Stimulated activated naive CD4-positive, alpha-beta T cell (primary cell): Measurements from ENCODE around the gene B3GNT3.

Experiments used
- DNase-seq, 6 experiments: peaks; one replicate each; lab custom pipeline; 2025; lab: John Stamatoyannopoulos, UW

The B3GNT3 gene, protein sequence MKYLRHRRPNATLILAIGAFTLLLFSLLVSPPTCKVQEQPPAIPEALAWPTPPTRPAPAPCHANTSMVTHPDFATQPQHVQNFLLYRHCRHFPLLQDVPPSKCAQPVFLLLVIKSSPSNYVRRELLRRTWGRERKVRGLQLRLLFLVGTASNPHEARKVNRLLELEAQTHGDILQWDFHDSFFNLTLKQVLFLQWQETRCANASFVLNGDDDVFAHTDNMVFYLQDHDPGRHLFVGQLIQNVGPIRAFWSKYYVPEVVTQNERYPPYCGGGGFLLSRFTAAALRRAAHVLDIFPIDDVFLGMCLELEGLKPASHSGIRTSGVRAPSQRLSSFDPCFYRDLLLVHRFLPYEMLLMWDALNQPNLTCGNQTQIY

DNA sequence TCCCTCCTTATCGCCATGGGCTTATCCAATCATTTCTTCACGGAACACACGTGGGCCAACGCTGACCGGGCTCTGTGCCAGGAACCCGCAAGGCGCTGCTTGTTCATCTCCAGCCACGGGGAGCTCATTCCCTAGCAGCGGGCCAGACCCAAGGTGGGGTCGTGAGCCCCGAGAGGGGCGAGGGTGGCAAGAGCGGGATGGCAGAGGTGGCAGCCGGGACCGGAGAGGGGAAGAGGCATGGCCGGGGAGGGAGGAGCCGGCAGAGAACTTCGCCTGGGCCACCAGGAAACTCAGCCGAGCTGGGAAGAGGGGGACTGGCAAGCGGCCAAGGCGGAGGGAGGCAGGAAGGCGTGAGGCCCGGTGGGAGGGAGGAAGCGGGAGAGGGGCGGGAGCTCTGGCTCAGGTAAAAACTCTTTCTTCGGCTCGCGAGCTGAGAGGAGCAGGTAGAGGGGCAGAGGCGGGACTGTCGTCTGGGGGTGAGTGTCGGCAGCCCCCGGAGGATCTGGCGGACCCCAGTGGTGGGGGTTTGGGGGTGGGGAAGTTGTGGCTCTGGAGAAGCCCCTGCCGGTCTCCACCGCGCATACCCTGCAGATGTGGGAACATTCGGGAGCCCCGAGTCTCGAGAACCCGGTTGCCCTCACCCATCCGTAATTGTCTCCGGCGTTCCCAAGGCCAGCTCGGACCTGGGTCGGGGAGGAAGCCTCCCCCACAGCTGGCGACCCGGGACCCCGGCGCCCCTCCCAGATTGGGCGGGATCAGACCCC lies at the start of gene B3GNT3:
TSS of gene B3GNT3 (plus strand) at position 408 of the 764 bp plus-strand sequence. CDS start 12,670 bp downstream, outside the sequence.
- peak in 4 of 6 experiments; percentile 15 to 50 (median 40) for DNase-seq

DNA sequence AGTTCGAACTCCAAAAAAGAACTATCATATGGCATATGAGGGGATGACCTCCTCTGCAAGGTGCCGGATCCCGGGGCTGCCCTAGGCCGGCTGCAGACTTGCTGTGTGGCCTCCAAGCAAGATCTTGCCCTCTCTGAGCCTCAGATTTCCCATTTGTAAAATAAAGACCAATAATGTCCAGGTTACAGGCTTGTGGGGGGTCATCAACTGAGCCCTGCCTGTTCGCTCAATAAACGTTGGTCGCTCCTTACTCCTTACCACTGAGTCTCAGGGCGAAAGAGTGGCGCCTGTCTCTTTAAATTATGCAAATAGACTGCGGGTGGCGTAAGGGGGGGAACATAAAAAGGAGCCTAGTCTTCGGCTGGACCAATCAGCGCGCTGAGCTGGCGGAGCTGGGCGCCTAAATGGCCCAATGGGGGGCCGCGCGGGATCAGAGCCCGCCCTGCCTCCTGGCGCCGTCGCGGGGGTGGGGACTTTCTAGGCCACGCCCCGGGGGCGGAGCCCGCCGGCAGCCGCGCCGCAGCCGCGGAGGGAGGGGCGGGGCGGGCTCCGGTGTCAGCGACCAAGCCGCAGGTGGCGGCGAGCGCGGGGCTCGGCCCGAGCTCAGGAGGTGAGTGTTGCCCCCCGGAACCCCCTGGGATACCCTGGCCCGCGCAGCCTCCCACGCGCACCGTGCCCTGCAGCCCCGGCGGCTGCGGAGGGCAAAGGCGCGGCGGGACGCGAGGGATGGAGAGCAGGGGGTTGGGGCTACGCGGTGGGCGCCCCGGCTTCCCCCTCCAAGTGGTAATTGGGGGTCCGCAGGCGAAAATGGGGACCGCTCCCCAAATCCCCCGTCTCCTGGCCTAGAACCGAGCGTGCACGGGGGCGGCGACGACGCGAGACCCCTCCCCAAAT lies 47.5 kb upstream of the B3GNT3 start:
- peak; percentile 85 to 94 (median 92) for DNase-seq

DNA sequence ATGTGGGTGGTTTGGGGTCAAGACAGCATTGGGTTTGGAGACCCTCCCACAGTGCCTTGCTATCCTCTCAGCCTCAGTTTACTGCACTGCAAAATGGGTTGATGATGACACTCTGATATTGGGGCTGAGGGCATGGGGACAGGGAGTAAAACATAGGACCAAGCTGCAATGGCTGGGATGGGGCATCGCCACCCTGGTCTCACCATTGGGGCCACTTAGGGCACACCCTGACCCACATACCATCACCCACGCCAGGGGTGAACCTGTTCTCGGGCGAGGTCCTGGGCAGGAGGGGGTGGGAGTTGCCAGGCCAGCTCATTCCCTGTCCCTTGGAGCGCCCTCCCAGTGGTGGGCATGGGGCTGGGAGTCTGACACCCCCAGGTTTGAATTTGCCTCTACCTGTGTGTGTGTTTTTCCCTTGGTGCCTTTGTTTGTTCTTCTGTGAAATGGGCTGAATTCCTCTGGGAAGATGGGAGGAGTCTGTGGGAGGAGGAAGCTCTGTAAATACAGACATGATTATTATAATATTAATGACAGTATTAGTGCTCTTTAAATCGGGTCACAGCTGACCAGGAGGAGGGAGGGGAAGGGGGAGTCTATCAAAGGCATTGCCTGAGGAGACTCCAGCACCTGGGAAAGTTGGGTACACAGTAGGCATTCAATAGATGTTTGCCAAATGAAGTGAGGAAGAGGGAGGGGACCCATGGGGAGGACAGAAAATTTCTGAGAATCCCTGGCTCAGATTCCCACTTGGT lies 45.9 kb upstream of the B3GNT3 start:
- DNase-seq: no peak

DNA sequence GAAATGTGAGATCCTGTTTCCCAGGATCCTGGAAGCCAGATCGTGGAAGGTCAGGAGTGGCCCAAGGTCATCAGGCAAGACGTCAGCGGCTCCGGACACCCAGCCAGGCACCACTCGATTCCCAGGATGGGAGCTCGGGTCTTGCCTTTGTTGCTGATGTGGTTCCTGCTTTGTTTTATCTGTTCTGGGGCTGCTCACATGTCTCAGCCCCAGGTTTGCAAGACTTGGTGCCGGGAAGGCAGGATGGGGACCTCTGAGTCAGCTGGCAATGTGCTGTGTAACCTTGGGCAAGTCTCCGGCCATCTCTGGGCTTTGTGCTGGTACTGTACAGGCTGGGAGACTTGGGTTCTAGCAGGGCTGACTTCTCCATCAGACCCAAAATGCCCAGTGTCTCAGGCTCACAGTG lies 45.0 kb upstream of the B3GNT3 start:
- peak in 1 of 6 experiments; percentile 7 for DNase-seq

DNA sequence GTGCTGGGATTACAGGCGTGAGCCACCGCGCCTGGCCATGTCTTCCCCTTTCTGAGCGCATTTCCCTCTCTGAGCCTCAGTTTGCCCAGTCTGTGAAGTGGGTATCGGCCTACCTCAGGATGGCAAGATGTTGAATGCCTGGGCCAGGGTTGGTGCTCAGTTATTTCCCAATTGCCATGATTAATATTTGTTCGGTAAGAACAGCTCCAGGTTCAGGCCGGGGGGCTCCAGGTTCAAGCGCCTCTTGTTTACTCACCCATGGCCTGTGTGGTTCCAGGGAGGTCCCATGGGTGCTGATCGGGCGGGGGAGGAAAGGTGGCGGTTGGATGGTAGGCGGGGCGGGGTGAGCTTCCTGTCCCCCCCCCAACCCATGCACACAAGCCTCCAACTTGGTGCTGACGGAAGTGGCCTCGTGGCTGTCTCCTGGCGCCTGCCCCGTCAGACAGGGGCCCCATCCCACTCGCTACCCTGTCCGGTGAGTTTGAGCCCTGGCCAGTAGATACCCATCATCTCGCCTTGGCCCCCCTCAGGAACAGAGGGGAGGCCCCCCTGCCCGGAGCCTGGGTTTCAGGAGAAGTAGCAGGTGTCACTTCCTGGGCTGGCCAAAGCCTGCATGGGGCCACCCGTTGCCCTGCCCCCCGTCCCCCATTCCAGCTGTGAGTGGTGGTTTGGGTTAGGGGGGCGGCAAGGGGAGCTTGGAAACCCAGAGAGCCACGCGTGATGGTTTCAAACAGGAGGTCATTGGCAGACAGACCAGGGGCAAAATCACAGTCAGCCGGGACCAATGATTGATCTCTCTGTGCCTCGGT lies 43.6 kb upstream of the B3GNT3 start, which contains the start of gene FCHO1:
TSS of gene FCHO1 (plus strand) at position 375 of the 809 bp plus-strand sequence. CDS start 3,688 bp downstream, outside the sequence.
- peak; percentile 68 to 86 (median 79) for DNase-seq

DNA sequence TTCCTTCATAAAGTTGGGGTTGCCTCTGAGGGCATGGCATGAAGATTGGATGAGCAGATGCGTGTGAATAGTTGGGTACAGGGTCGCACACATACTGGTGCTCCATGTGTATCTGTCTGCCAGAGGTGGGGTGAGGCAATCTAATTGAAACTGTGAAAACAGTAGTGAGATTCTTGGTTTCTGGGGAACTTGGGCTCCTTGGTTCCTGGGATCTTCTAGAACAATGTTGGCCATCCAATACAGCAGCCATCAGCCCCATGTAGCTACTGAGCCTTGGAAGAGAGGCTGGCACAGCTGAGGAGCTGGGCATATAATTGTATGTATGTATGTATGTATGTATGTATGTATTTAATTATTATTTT lies 43.0 kb upstream of the B3GNT3 start:
- DNase-seq: no peak

DNA sequence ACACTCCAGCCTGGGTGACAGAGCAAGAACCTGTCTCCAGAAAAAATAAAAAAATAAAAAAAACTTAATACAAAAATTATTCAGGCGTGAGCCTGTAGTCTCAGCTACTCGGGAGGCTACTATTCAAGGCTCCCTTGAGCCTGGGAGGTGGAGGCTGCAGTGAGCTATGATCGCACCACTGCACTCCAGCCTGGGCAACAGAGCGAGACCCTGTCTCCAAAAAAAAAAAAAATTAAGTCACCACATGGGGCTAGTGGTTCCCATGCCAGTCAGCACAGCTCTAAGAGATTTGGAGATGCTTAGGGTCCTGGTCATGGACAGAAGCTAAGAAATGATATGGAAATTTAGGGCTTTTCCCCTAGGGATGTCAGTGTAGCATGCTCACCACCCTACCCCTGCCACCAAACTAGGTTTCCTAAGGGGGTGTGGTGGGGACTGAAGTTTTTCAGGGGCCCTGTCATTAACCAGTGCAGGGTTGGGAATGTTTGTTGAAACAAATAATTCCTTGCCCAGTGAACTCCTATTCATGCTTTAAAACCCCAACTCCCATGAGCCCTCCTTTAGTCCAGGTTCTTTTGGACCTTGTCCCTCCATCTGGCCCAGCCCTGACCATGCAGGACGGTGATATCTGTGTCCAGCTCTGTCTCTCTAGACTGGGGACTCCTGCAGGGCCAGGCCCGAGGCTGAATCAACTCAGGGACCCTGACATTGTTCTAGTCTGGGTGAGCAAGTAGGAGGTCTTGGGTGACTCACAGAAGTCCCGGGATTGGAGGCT lies 41.9 kb upstream of the B3GNT3 start:
- DNase-seq: no peak

DNA sequence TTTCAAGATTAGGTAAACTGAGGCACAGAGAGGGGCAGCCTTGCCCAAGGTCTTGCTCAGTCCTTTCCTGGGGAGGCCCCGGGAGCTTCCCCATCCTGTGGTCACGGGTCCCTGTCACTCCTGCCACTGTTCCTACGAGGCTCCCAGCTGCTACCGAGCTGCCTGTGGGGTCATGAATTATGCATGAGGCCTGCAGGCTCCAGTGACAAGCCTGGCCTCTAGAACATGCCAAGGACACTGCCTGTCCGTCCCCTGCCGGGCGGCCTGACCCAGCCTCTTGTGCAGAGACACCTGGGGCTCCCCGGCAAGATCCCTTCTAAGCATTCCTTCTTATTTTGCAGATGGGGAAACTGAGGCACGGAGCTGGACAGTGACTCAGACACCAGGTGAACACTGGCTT lies 41.0 kb upstream of the B3GNT3 start:
- no peak for DNase-seq

DNA sequence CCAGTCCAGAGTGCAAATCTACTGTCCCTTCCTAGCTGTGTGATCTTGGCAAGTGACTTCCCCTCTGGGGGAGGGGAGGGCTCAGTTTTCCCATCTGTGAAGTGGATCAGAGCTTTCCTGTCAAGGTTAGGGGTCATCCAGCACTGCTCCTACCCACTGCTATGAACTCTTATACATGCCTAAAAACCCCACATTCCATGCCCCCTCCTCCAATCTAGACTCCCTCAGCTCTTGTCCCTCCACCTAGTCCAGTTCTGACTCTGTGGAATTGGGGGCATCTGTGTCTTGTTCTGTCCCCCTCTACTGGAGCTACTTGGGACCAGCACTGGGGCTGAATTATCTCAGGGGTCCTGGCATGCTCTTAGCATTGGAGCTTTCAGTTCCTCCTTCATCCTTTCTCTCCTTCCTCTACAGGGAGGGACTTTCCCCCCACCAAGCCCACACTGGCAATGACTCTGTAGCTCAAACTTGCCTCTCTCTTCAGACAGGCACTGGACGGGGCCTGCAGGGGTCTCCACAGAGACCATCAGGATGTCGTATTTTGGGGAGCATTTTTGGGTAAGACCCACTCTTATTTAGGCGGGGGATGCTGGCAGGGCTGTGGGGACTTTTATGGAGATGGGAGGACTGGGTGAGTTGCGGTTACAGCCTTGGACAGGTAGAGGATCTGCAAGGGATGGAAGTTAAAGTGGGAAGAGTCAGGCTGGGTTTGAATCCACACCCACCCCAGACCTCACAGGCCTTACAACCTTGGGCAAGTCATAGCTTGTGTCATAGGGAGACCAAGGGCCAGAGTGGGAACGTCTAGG lies 40.1 kb upstream of the B3GNT3 start:
- no peak for DNase-seq

DNA sequence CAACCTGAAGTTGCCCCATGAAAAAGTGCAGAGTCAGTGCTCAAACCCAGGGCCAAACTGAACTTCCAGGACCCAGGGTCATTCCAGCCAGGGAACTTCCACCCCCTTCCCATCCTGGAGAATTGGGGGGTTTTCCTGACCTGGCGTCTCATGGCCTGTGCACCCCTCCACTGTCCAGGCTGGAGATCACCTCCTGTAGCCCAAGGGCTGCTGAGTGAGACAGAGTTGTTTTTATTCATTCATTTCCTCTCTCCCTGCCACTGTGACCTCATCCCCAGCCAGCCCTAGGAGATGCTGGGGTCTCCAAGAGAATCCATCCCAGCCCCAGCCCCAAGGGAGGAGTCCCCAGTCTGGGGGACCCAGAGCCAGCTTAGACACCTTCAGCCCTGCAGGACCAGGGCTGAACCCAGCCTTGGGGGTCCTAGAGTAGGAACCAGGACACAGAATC lies 39.5 kb upstream of the B3GNT3 start:
- DNase-seq: no peak

DNA sequence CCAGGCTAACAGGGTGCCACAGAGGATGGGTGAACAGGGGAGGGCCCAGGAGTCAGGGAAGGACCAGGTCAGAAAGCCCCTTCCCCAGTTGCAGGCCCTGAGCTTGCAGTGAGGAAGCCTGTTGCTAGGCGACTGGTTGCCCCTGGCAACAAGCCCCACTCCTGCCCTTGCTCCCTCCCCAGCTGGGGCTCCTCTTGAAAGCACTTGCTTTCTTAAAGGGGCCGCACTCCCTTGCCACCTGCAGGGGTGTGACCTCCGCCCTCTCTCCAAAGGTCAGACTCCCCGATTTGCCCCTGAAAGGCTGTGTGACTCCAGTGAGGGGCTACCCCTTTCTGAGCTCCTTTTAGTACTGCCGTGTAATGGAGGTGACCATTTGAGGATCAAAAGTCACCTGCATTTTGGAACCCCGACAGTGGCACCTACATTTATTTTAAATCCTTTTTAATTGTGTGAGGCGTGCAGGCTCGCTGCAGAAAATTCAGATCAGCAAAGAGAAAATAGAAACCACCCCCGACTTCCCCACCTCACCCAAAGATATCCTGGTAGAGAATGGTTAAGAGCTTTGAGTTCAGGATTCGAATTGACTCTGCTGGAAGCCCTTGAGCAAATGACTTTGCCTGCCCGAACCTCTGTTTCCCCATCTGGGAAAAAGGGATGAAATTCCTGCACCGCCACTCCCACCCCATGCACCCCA lies 38.8 kb upstream of the B3GNT3 start:
- peak in 2 of 6 experiments; percentile 16 to 24 for DNase-seq

DNA sequence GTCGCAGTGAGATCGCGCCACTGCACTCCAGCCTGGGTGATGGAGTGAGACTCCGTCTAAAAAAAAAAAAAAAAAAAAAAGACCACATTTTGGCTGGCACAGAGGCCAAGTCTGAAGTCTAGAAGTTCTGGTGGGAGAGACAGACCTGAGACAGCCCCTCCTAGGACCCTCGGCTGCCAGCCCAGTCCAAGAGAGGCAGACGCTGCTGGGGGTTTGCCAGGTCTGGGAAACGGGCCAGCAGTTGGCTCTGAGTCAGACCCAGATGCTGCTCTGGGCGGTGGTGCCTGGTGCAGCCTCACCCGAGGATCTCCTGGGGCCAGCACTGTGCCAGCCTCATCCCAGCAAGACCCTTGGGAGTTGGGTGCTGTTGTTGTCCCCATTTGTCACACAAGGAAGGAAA lies 37.8 kb upstream of the B3GNT3 start:
- no peak for DNase-seq

DNA sequence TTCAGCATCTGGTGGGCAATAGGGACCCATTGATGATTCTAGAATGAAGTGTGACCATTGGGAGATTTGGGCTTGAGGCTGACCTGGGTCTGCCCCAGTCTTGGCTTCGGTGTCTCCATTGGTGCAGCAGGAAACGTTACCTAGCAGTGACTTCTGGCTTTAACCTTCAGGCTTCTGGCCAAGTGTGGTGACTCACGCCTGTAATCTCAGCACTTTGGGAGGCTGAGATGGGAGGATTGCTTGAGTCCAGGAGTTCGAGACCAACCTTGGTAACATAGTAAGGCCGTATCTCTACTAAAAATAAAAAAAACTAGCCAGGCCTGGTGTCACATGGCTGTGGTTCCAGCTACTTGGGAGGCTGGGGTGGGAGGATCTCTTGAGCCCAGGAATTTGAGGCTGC lies 36.4 kb upstream of the B3GNT3 start:
- DNase-seq: no peak

DNA sequence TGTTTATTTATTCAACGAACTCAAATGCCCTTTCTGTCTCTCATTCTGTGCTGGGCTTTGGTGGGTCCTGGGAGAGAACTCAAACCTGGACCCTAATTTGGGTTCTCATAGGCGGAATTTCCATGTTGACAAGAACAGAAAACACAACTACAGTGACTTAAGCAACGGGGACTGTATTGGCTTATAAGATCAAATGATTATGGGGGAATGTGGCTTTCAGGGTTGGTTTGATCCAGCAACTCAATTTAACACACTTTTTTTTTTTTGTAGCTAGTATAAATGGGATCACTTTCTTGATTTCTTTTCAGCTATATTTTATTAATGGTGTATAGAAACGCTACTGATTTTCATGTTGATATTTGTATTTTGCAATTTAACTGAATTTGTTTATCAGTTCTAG lies 33.8 kb upstream of the B3GNT3 start:
- no peak for DNase-seq

DNA sequence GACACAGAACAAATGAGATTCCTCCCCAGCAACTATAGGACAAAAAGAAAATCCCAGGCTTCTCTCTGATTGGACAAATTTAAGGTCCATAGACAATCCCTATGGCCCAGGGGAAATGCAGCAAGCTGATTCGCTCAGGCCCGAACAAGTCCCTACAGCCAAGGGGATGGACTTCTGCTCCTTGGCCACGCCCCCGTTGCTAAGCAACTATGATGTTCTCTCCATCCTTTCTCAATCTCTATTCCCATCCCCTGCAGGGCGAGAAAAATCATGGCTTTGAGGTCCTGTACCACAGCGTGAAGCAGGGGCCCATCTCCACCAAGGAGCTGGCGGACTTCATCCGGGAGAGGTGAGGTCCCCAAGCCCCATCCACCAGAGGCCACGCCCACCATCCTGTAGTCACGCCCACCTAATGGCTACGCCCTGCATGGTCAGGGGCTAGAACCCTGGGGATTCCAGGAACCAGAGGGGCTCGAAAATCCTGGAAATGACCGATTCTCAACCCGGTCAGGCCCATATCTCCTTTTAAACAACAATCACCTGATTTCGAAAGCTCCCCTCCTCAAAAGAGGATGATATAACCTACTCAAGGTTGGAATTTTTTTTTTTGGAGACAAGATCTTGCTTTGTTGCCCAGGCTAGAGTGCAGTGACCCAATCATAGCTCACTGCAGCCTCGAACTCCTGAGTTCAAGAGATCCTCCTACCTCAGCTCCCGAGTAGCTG lies 32.3 kb upstream of the B3GNT3 start:
- DNase-seq: no peak

DNA sequence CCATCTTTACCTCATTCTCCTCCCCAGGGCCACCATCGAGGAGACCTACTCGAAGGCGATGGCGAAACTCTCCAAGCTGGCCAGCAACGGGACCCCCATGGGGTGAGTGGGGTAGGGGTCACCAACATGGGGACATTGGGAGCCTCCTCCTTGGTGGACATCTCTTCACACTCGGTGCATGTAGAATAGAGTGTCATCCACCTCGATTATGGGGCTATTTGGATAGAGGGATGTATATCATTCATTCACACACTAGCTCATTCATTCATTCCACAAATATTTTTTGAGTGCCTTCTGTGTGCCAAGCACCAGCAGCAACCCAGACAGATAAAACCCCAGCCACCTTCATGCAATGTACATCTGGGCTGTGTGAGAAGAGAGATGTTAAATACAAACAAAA lies 30.6 kb upstream of the B3GNT3 start:
- no peak for DNase-seq

DNA sequence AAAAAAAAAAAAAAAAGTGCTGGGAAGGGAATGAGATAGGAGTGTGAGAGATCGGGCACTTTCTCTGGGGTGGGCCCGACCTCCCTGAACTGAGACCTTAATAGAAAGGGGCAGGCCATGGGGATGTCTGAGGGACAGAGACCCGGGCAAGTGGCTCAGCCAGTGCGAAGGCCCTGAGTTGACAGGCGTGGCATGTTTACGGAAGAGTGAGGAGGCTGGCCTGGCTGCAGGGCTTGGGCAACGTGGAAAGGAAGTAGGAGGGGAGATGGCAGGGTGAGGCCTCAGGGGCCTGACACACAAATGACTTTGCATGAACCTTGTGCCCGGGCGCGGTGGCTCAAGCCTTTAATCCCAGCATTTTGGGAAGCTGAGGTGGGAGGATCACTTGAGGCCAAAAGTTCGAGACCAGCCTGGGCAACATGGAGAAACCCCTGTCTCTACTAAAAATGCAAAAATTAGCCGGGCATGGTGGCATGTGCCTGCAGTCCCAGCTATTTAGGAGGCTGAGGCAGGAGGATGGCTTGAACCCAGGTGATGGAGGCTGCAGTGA lies 29.8 kb upstream of the B3GNT3 start:
- DNase-seq: no peak
